ENCODE measurements around the gene MED29. TPM values are rescaled to one million over a fixed set of nuclear protein-coding genes. Genes with fewer than 3 reads are reported as not detected.

Gene MED29
- total and polyA plus RNA-seq, 12 donors = 36.1 to 221 (median 58.4) TPM

GRCh38 chr19:39342647-39343305, 48.4 kb upstream of the MED29 start:
- intact Hi-C loops (cut with DNase I) = no loop called here
- TF ChIP-seq CTCF (IDR thresholded peaks at IDR 0.05) (no peak), POLR2A (IDR thresholded peaks at IDR 0.05) (no peak)
- peak; percentile 37 to 65 (median 46) for DNase-seq
- peaks cover 8 to 52% of the 10 kb centered on the region in 2 donors for H3K4me1 ChIP-seq (replicated peaks in 1 of 2)
- no peaks in the 10 kb centered on the region for H3K9me3 ChIP-seq (replicated peaks in 1 of 3)
- peak overlapping the region in 4 of 5 donors; percentile 19 to 99 (median 86) for H3K27ac ChIP-seq
- no peaks in the 10 kb centered on the region for H3K27me3 ChIP-seq
- no peaks in the 10 kb centered on the region for H3K36me3 ChIP-seq (replicated peaks in 1 of 2)
- 1 to 5% (median 3%) methylated on average over 7 to 50 of the region's 51 CpGs for WGBS, 4 donors
- H3K4me3 ChIP-seq = peak overlapping the region in 2 of 4 donors; percentile 89 to 91

GRCh38 chr19:39345956-39346355, 45.2 kb upstream of the MED29 start:
- no peak overlapping the region for H3K27ac ChIP-seq

GRCh38 chr19:39347332-39348164, 43.6 kb upstream of the MED29 start:
- TF ChIP-seq CTCF (IDR thresholded peaks at IDR 0.05) = no peak
- peak in 1 of 2 donors; percentile 18 for TF ChIP-seq POLR2A (IDR thresholded peaks at IDR 0.05)
- Histone ChIP-seq H3K4me3 (no peak overlapping the region), H3K36me3 (replicated peaks in 1 of 2) (peaks cover 0 to 17% of the 10 kb centered on the region in 2 donors), H3K27ac (peak overlapping the region in 2 of 5 donors; percentile 36 to 40), H3K27me3 (no peaks in the 10 kb centered on the region), H3K4me1 (replicated peaks in 1 of 2) (peaks cover 8 to 58% of the 10 kb centered on the region in 2 donors), H3K9me3 (replicated peaks in 1 of 3) (no peaks in the 10 kb centered on the region)
- DNase-seq = peak in 1 of 7 donors; percentile 23
- intact Hi-C loops (cut with DNase I) = loop anchor here in 1 of 2 donors (5.0 kb wide), 1 partner anchor 35 kb away; no protein-coding TSS in a partner anchor
- 74 to 85% (median 77%) methylated on average over 2 to 4 of the region's 4 CpGs for whole genome bisulfite sequencing, 4 donors

More at GRCh38 chr19:39345956-39346355, 45.2 kb upstream of the MED29 start:
- Histone ChIP-seq H3K4me3 (no peak overlapping the region), H3K36me3 (replicated peaks in 1 of 2) (peaks cover 0 to 10% of the 10 kb centered on the region in 2 donors), H3K27me3 (no peaks in the 10 kb centered on the region), H3K4me1 (replicated peaks in 1 of 2) (peaks cover 8 to 52% of the 10 kb centered on the region in 2 donors), H3K9me3 (replicated peaks in 1 of 3) (no peaks in the 10 kb centered on the region)
- intact Hi-C loops (cut with DNase I) = loop anchor here in 1 of 2 donors (5.0 kb wide), 1 partner anchor 36 kb away; no protein-coding TSS in a partner anchor
- DNase-seq = no peak
- 79 to 92% (median 84%) methylated on average over 1 of the region's 1 CpG for WGBS, 4 donors
- TF ChIP-seq CTCF (IDR thresholded peaks at IDR 0.05) (no peak), POLR2A (IDR thresholded peaks at IDR 0.05) (no peak)

- TF ChIP-seq CTCF (IDR thresholded peaks at IDR 0.05) = no peak
- no peak for TF ChIP-seq POLR2A (IDR thresholded peaks at IDR 0.05)
- Histone ChIP-seq H3K27ac (peak overlapping the region in 1 of 5 donors; percentile 1), H3K9me3 (replicated peaks in 1 of 3) (no peaks in the 10 kb centered on the region), H3K27me3 (no peaks in the 10 kb centered on the region), H3K4me3 (no peak overlapping the region), H3K4me1 (replicated peaks in 1 of 2) (peaks cover 5 to 48% of the 10 kb centered on the region in 2 donors), H3K36me3 (replicated peaks in 1 of 2) (peaks cover 0 to 26% of the 10 kb centered on the region in 2 donors)
- WGBS, 4 donors = 81 to 94% (median 89%) methylated on average over 4 of the region's 4 CpGs
- no peak for DNase-seq
- intact Hi-C loops (cut with DNase I) = loop anchor here in 1 of 2 donors (5.0 kb wide), 1 partner anchor 33 kb away; no protein-coding TSS in a partner anchor
Observed at GRCh38 chr19:39349326-39349725, 41.9 kb upstream of the MED29 start.

Data from adrenal gland (tissue), 12 donors.